Neural cell (in vitro differentiated cells): ENCODE measurements around the gene TBC1D24. TPM values are rescaled to one million over a fixed set of nuclear protein-coding genes. Genes with fewer than 3 reads are reported as not detected.

Experiments used
- H2AFZ ChIP-seq: fragments of 200-600, 300-800 bp; sonication (generic), shearing (Covaris generic); 2 replicates; pipeline ENCODE4 v1.6.0; 2014; ENCODE audit warnings: low read depth, mild to moderate bottlenecking, antibody characterized with exemption, low read length, moderate library complexity
- H3F3A ChIP-seq: fragments of 200-600 bp; shearing (Covaris generic); 2 replicates; pipeline ENCODE4 v1.6.1; 2016; ENCODE audit warnings: mild to moderate bottlenecking, moderate library complexity, mixed read lengths, antibody characterized with exemption, low read length; ENCODE audit not compliant: insufficient read depth, poor library complexity, severe bottlenecking
- H3K27ac ChIP-seq: fragments of 200-600, 300-800 bp; sonication (generic), shearing (Covaris generic); 2 replicates; pipeline ENCODE4 v1.5.1; 2014; ENCODE audit warnings: mild to moderate bottlenecking, low read length, moderate library complexity
- H3K27me3 ChIP-seq: fragments of 300-800, 200-600 bp; sonication (generic), shearing (Covaris generic); 2 replicates; pipeline ENCODE4 v1.6.0; 2014; ENCODE audit warnings: mild to moderate bottlenecking, low read depth, low read length, moderate library complexity; ENCODE audit not compliant: insufficient read depth
- H3K36me3 ChIP-seq: fragments of 300-800, 200-600 bp; sonication (generic), shearing (Covaris generic); 2 replicates; pipeline ENCODE4 v1.5.1; 2014; ENCODE audit warnings: mild to moderate bottlenecking, antibody characterized with exemption, low read length, moderate library complexity; ENCODE audit not compliant: insufficient read depth
- H3K4me2 ChIP-seq: fragments of 300-800, 200-600 bp; sonication (generic), shearing (Covaris generic); 2 replicates; pipeline ENCODE4 v1.6.0; 2014; ENCODE audit warnings: mild to moderate bottlenecking, low read length
- H3K4me3 ChIP-seq: fragments of 300-800, 200-600 bp; sonication (generic), shearing (Covaris generic); 2 replicates; pipeline ENCODE4 v1.5.1; 2014; ENCODE audit warnings: mild to moderate bottlenecking, low read length, moderate library complexity
- H3K79me2 ChIP-seq: fragments of 200-600 bp; shearing (Covaris generic); replicated peaks from 2 replicates; pipeline ENCODE4 v1.6.0; 2014; ENCODE audit warnings: mild to moderate bottlenecking, low read length, moderate library complexity; ENCODE audit not compliant: insufficient read depth
- H3K9ac ChIP-seq: fragments of 300-800, 200-600 bp; sonication (generic), shearing (Covaris generic); 2 replicates; pipeline ENCODE4 v1.6.1; 2016; ENCODE audit warnings: mild to moderate bottlenecking, low read length, mixed read lengths
- H3K9me2 ChIP-seq: fragments of 200-600 bp; shearing (Covaris generic); 2 replicates; pipeline ENCODE4 v1.6.1; 2016; ENCODE audit warnings: mild to moderate bottlenecking, low read length, mixed read lengths; ENCODE audit not compliant: insufficient read depth
- H3K9me3 ChIP-seq: fragments of 200-600, 300-800 bp; sonication (generic), shearing (Covaris generic); 2 replicates; pipeline ENCODE4 v1.6.1; 2016; ENCODE audit warnings: mild to moderate bottlenecking, mixed run types, low read length, moderate library complexity, mixed read lengths
- H4K20me1 ChIP-seq: fragments of 200-600 bp; shearing (Covaris generic); 2 replicates; pipeline ENCODE4 v1.6.1; 2016; ENCODE audit warnings: mild to moderate bottlenecking, mixed run types; ENCODE audit not compliant: insufficient read depth
- CTCF ChIP-seq: fragments of 450-650 bp; IDR thresholded peaks from 2 replicates; pipeline ENCODE4 v1.5.1; 2014; ENCODE audit warnings: antibody characterized with exemption, mild to moderate bottlenecking, moderate library complexity; ENCODE audit not compliant: poor library complexity, severe bottlenecking
- EP300 ChIP-seq: fragments of 450-650 bp; conservative IDR thresholded peaks from 2 replicates; pipeline ENCODE4 v1.6.1; 2014; ENCODE audit warnings: antibody characterized with exemption, mild to moderate bottlenecking, moderate library complexity; ENCODE audit not compliant: poor library complexity, severe bottlenecking
- EZH2 ChIP-seq: fragments of 200-600, 300-800 bp; shearing (Covaris generic), sonication (generic); IDR thresholded peaks from 2 replicates; pipeline ENCODE4 v1.6.1; 2014; ENCODE audit warnings: antibody characterized with exemption, low read length, borderline replicate concordance, mild to moderate bottlenecking; ENCODE audit not compliant: insufficient read depth, poor library complexity, severe bottlenecking
- MXI1 ChIP-seq: fragments of 450-650 bp; conservative IDR thresholded peaks from 2 replicates; pipeline ENCODE4 v1.6.1; 2014; ENCODE audit warnings: antibody characterized with exemption, mild to moderate bottlenecking; ENCODE audit not compliant: poor library complexity, severe bottlenecking
- POLR2AphosphoS5 ChIP-seq: IDR thresholded peaks from 2 replicates; pipeline ENCODE4 v1.6.1; 2012
- RAD21 ChIP-seq: fragments of 450-650 bp; conservative IDR thresholded peaks from 2 replicates; pipeline ENCODE4 v1.6.1; 2014; ENCODE audit warnings: antibody characterized with exemption, mild to moderate bottlenecking, moderate library complexity
- REST ChIP-seq: IDR thresholded peaks from 2 replicates; pipeline ENCODE4 v1.6.1; 2012; ENCODE audit warnings: borderline replicate concordance
- SMC3 ChIP-seq: fragments of 450-650 bp; conservative IDR thresholded peaks from 2 replicates; pipeline ENCODE4 v1.6.1; 2014; ENCODE audit warnings: antibody characterized with exemption, mild to moderate bottlenecking, moderate library complexity; ENCODE audit not compliant: poor library complexity
- TAF1 ChIP-seq: IDR thresholded peaks from 2 replicates; pipeline ENCODE4 v1.6.1; 2012; ENCODE audit warnings: low read depth
- polyA plus RNA-seq: library from polyadenylated mRNA; depleted of rRNA; stranded (reverse); fragments of >200 nt; gene quantifications from 2 replicates; pipeline ENCODE4 v1.2.3, GENCODE V29; 2014

TBC1D24 gene
- polyA plus RNA-seq, 1 donor from 2014 or later: 27.1 TPM

GRCh38 chr16:2511128-2511800 lies 36.3 kb downstream of the TBC1D24 start:
- H3K9me3 ChIP-seq: no peaks in the 10 kb centered on the region
- no peaks in the 10 kb centered on the region for H3K9me2 ChIP-seq
- H3K9ac ChIP-seq: no peak overlapping the region
- H3K36me3 ChIP-seq: no peaks in the 10 kb centered on the region
- H3F3A ChIP-seq: no peaks in the 10 kb centered on the region
- peaks cover 11% of the 10 kb centered on the region for H4K20me1 ChIP-seq
- peaks cover 20% of the 10 kb centered on the region for H3K79me2 ChIP-seq
- H2AFZ ChIP-seq: no peak overlapping the region
- TF ChIP-seq MXI1: no peak
- TF ChIP-seq SMC3: no peak
- no peak for TF ChIP-seq RAD21
- no peak for TF ChIP-seq EP300
- TF ChIP-seq TAF1: no peak
- TF ChIP-seq EZH2: no peak
- TF ChIP-seq CTCF: no peak
- TF ChIP-seq POLR2AphosphoS5: no peak
- no peak for TF ChIP-seq REST
- no peak overlapping the region for H3K4me3 ChIP-seq
- no peaks in the 10 kb centered on the region for H3K27me3 ChIP-seq
- H3K4me2 ChIP-seq: no peak overlapping the region
- H3K27ac ChIP-seq: no peak overlapping the region

GRCh38 chr16:2511996-2512734 lies 37.2 kb downstream of the TBC1D24 start:
- Histone ChIP-seq H3K9me3 (no peaks in the 10 kb centered on the region), H3K36me3 (no peaks in the 10 kb centered on the region), H3K4me3 (peak overlapping the region; percentile 92), H3K9me2 (no peaks in the 10 kb centered on the region), H3K27me3 (no peaks in the 10 kb centered on the region), H3F3A (no peaks in the 10 kb centered on the region), H4K20me1 (peaks cover 20% of the 10 kb centered on the region), H2AFZ (no peak overlapping the region), H3K4me2 (no peak overlapping the region), H3K9ac (no peak overlapping the region), H3K79me2 (peaks cover 29% of the 10 kb centered on the region), H3K27ac (peak overlapping the region; percentile 98)
- TF ChIP-seq SMC3 (no peak), EZH2 (no peak), REST (no peak), EP300 (no peak), TAF1 (no peak), RAD21 (no peak), POLR2AphosphoS5 (no peak), CTCF (no peak), MXI1 (no peak)
